ENCODE results near the gene MYPOP.
A peak's percentile ranks its signal among the peaks of the same experiment; 100 is the strongest.
"Not testable (repeated sequence)": the region's sequence is repeated elsewhere in the genome, so short reads cannot be mapped to it uniquely, and the experiment has no call there.

MYPOP gene

GRCh38 chr19:45899253-45899652, 3.2 kb downstream of the MYPOP start:
- TF ChIP-seq, protein P1, sequence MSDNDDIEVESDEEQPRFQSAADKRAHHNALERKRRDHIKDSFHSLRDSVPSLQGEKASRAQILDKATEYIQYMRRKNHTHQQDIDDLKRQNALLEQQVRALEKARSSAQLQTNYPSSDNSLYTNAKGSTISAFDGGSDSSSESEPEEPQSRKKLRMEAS (IDR thresholded peaks at IDR 0.05; ENCODE audit: low read depth, low read length) = no peak
- no peak for TF ChIP-seq CTCF (IDR thresholded peaks at IDR 0.05; ENCODE audit: low read depth, low read length)
- no peak for TF ChIP-seq POLR2A (IDR thresholded peaks at IDR 0.05; ENCODE audit: extremely low read depth, insufficient read length)
- TF ChIP-seq MYC (IDR thresholded peaks at IDR 0.05; ENCODE audit: low read depth, low read length) = no peak

DNA sequence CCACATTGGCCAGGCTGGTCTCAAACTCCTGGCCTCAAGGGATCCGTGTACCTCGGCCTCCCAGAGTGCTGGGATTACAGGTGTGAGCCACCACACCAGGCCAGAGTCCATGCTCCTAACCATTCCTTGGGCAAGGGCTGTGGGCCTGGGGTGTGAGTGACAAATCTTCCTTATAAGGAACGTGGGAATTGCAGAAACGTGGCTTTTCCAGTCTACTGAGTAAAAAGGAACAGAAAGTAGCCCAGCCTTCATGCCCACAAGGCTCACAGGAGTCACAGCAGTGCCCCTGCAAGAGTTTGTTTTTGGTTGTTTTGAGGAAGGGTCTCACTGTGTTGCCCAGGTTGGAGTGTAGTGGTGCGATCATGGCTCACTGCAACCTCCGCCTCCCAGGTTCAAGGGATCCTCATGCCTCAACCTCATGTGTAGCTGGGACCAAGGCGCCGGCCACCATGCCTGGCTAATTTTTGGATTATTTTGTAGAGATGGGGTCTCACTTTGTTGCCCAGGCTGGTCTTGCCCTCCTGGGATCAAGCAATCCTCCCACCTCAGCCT, 5.1 kb downstream of the MYPOP start:
- DNase-seq (ENCODE audit: low read depth) = peak; percentile 3
- TF ChIP-seq POLR2A (IDR thresholded peaks at IDR 0.05; ENCODE audit: extremely low read depth, insufficient read length) (no peak), CTCF (IDR thresholded peaks at IDR 0.05; ENCODE audit: low read depth, low read length) (no peak), MYC (IDR thresholded peaks at IDR 0.05; ENCODE audit: low read depth, low read length) (no peak)
- TF ChIP-seq, protein P1 (IDR thresholded peaks at IDR 0.05; ENCODE audit: low read depth, low read length) = no peak
- H3K4me3 ChIP-seq (ENCODE audit: low read depth, low read length) = no peak overlapping the region

More at GRCh38 chr19:45899253-45899652, 3.2 kb downstream of the MYPOP start:
- no peak overlapping the region for H3K4me3 ChIP-seq (ENCODE audit: low read depth, low read length)
- DNase-seq (ENCODE audit: low read depth) = no peak

- peak; percentile 5 for DNase-seq (ENCODE audit: low read depth)
- H3K4me3 ChIP-seq (ENCODE audit: low read depth, low read length) = not testable (repeated sequence)
Observed at GRCh38 chr19:45895983-45896599, 6.3 kb downstream of the MYPOP start.

DNA sequence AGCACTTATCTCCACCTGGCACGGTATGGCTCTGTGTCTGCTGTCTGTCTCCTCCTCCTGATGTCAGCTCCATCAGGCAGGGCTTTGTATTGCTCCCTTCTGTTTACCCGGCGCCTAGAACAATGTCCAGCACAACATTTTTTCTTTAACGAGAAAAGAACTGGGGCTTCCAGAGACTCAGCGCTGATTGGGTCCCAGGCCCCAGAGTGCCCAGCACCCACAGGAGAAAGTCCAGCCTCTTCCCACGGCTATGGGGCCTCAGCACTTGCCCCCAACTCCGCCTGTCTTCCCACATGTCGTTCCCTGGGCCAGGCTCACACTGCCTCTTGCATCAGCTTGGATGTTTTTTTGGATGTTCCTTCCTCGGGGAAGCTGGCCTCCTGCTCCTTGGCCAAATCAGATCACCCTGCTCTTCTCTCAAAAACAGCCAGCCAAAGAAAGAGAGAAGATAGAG, 6.9 kb downstream of the MYPOP start:
- no peak overlapping the region for H3K4me3 ChIP-seq (ENCODE audit: low read depth, low read length)
- TF ChIP-seq CTCF (IDR thresholded peaks at IDR 0.05; ENCODE audit: low read depth, low read length) (no peak), POLR2A (IDR thresholded peaks at IDR 0.05; ENCODE audit: extremely low read depth, insufficient read length) (no peak), MYC (IDR thresholded peaks at IDR 0.05; ENCODE audit: low read depth, low read length) (no peak)
- TF ChIP-seq, protein P1 (IDR thresholded peaks at IDR 0.05; ENCODE audit: low read depth, low read length) = no peak
- no peak for DNase-seq (ENCODE audit: low read depth)

- TF ChIP-seq MYC (IDR thresholded peaks at IDR 0.05; ENCODE audit: low read depth, low read length) (no peak), POLR2A (IDR thresholded peaks at IDR 0.05; ENCODE audit: extremely low read depth, insufficient read length) (no peak), CTCF (IDR thresholded peaks at IDR 0.05; ENCODE audit: low read depth, low read length) (no peak)
- TF ChIP-seq, protein P1 (IDR thresholded peaks at IDR 0.05; ENCODE audit: low read depth, low read length) = no peak
- no peak overlapping the region for H3K4me3 ChIP-seq (ENCODE audit: low read depth, low read length)
- DNase-seq (ENCODE audit: low read depth) = no peak
Observed at GRCh38 chr19:45890877-45891276, 11.5 kb downstream of the MYPOP start.

- H3K4me3 ChIP-seq (ENCODE audit: low read depth, low read length) = no peak overlapping the region
- peak; percentile 4 for DNase-seq (ENCODE audit: low read depth)
- TF ChIP-seq CTCF (IDR thresholded peaks at IDR 0.05; ENCODE audit: low read depth, low read length) (no peak), POLR2A (IDR thresholded peaks at IDR 0.05; ENCODE audit: extremely low read depth, insufficient read length) (no peak), MYC (IDR thresholded peaks at IDR 0.05; ENCODE audit: low read depth, low read length) (no peak)
- TF ChIP-seq, protein P1 (IDR thresholded peaks at IDR 0.05; ENCODE audit: low read depth, low read length) = no peak
Observed at GRCh38 chr19:45889210-45889885, 13.1 kb downstream of the MYPOP start.

Data from NB4 (cell line).